ENCODE results near the gene NOS3. TPM values are rescaled to one million over a fixed set of nuclear protein-coding genes. Genes with fewer than 3 reads are reported as not detected.

Gene NOS3
- total and polyA plus RNA-seq, 9 of the 15 experiments (the other 6 are each of a cell fraction or from before 2014, with no cell fraction given): 1.1 to 121 (median 23.6) TPM

- TF ChIP-seq SPI1 (IDR thresholded peaks at IDR 0.05; ENCODE audit: borderline replicate concordance, low read depth, low read length): peak; percentile 67; the same call in 1 of the 2 replicates
- no peak for TF ChIP-seq YBX1 (IDR thresholded peaks at IDR 0.05)
- peak; percentile 51; the same call in 1 of the 2 replicates for TF ChIP-seq E2F1 (CRISPR knock-in tag; IDR thresholded peaks at IDR 0.05)
- peak; percentile 97; the same call in 1 of the 2 replicates for TF ChIP-seq LARP7 (IDR thresholded peaks at IDR 0.05)
- peak; percentile 70 for TF ChIP-seq E2F8 (IDR thresholded peaks at IDR 0.05; ENCODE audit: low read depth, partially characterized antibody)
- no peak for TF ChIP-seq HDGF (IDR thresholded peaks at IDR 0.05)
- TF ChIP-seq GABPB1 (CRISPR knock-in tag; IDR thresholded peaks at IDR 0.05): peak; percentile 74
- 0 out of 2 replicates have a peak, but pooled peaks have one; percentile 11 for TF ChIP-seq ZNF407 (IDR thresholded peaks at IDR 0.05; ENCODE audit: low read depth)
- peak; percentile 93 for TF ChIP-seq MTA1 (IDR thresholded peaks at IDR 0.05; ENCODE audit: borderline replicate concordance)
- no peak for TF ChIP-seq POLR2AphosphoS5 (IDR thresholded peaks at IDR 0.05; ENCODE audit: control insufficient read depth, insufficient read depth, low read depth, low read length)
- peak; percentile 87; the same call in 1 of the 2 replicates for TF ChIP-seq DPF2 (IDR thresholded peaks at IDR 0.05)
- peak; percentile 54; the same call in 1 of the 2 replicates for TF ChIP-seq CAMTA2 (CRISPR knock-in tag; conservative IDR thresholded peaks at IDR 0.05)
- no peak for TF ChIP-seq ZNF224 (CRISPR knock-in tag; IDR thresholded peaks at IDR 0.05)
- TF ChIP-seq IFI16 (CRISPR knock-in tag; IDR thresholded peaks at IDR 0.05): no peak
These were observed 27.2 kb downstream of the NOS3 start (continued) for GRCh38 chr7:151017953-151018420.

All from K562 (cell line).